Dermis blood vessel endothelial cell (primary cell): Measurements from ENCODE around the gene TMA7. TPM values are rescaled to one million over a fixed set of nuclear protein-coding genes. Genes with fewer than 3 reads are reported as not detected.
"Not testable (repeated sequence)": the region's sequence is repeated elsewhere in the genome, so short reads cannot be mapped to it uniquely, and the experiment has no call there.

Experiments
- DNase-seq: peaks from one replicate; pipeline ENCODE4 v3.0.0; 2010
- total RNA-seq: library from RNA; depleted of rRNA; stranded (reverse); fragments of >200 nt; gene quantifications from 2 replicates; pipeline ENCODE4 v1.2.3, GENCODE V29; 2014

The TMA7 gene
- 223 and 272 TPM in 2 replicates for total RNA-seq

DNA sequence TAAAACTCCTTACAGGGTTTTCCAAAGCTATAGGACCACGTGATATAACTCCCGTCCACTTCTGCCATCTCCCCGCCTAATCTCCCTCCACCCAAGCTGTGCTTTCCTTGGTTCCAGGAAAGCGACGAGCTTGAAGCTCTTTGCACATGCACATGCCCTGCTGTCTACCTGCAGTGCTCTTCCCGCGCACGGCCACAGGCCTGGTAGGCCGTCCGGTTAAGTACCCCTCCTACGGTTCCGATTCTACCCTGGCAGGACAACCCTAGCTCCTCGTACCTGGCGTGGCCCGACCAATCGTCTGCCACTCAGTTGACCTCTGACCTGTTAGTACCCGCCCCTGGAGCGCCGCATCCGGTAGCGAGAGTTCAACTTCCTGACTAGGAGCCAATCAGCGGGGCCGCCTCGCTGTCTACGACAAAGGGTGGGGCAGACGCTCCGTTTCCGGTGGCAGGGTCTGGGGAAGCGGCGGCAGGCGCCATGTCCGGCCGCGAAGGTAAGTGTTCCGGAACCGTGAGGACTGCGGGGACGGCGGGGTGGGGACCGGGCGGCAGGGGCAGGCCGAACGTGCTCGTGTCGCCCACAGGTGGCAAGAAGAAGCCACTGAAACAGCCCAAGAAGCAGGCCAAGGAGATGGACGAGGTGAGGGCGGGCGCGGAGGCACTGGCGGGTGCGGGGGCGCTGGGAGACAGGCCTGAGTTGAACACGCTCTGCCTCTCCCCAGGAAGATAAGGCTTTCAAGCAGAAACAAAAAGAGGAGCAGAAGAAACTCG lies at the start of gene TMA7, which contains the start of gene CCDC51:
Gene TMA7 (plus strand): TSS at position 438 of the 770 bp plus-strand sequence. CDS start 40 bp downstream, at position 478.
Gene CCDC51 (minus strand): TSS at position 300 of the 770 bp plus-strand sequence. CDS start 4,991 bp downstream, outside the sequence.
- peak; percentile 97 for DNase-seq

DNA sequence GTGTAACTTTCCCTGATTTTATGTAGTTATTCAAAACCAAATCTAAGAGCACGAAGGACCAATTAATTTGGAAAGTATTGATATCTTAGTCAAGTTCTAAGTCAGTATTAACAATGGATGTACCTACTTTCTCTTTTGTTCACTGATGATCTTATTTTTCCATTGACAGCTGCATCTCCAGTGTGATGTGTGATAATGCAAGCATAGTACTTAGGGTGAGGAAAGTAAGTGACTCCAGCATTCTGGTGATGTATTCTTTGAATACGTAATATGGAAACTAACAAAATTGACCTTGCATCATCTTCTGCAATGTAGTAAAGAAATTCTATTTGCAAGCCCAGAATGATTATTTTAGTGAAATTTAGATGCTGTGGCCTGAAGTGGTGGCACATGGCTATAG lies 45.7 kb upstream of the TMA7 start:
- DNase-seq: no peak

DNA sequence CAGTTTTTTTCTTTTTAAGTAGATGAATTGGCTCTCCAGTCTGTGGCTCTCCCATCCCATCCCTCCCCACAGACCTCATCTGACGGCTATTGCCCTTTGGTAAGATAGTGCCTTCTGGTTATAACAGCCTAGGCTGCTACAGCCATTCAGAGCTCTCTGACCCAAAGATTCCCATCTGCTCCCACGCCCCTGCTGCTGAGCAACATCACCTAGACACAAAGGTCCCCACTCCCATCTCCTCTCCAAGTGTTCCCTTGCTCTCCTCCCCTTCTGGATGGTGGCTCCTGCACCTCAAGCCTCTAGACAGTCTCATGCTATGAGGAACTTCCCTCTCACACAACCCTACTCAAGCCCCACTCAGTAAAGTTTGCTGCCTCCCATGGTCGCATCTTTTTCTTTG lies 44.3 kb upstream of the TMA7 start:
- DNase-seq: no peak

GRCh38 chr3:48397767-48398681 lies 42.0 kb upstream of the TMA7 start:
- no peak for DNase-seq

DNA sequence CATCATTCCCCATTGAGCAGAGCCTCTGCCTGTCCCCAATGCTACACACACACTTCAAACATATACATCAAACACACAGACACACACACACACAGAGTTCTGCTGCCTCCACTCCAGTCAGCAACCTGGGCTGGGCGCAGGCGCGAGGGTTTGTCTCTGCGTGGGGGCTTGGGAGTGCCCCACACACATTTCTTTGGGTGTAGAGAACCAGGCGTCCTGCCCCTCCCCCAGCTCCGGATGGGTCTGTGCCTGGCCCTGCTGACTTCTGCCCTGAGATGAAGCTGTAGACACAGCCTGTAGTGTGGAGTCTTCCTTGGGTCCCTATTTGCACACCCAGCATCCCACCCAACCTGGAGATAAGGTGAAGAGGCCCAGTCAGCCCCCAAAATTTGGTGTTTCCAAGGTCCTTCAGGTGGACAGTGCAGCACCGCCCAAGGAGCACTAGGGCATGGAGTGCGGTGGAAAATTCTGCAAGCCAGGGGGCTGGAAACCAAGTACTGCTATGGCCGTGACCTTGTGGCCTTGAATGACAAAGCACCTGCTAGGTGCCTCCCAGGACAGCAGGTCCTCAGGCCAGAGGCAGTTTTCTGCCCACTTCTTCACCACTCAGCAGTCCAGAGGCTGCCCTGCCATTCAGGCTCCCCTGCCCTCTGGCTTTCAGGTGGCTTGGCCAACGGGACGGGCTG lies 41.2 kb upstream of the TMA7 start:
- DNase-seq: no peak

GRCh38 chr3:48399387-48400172 lies 40.5 kb upstream of the TMA7 start:
- DNase-seq: no peak

- DNase-seq: peak; percentile 76
Observed at GRCh38 chr3:48400824-48401433, 39.1 kb upstream of the TMA7 start.

DNA sequence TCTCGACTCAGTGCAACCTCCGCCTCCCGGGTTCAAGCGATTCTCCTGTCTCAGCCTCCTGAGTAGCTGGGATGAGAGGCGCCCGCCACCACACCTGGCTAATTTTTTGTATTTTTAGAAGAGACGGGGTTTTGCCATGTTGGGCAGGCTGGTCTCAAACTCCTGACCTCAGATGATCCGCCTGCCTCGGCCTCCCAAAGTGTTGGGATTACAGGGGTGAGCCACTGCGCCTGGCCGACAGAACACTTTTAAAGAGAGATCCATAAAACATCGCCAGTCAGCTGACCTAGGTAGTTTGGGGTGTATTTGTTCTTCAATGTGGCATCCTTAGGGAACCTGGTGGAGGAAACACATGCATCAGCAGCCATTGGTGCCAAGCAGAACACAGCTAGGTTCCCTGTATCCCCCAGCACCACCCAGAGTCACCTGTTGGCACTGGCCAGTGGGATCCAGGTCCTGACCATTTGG lies 38.6 kb upstream of the TMA7 start:
- not testable (repeated sequence) for DNase-seq

DNA sequence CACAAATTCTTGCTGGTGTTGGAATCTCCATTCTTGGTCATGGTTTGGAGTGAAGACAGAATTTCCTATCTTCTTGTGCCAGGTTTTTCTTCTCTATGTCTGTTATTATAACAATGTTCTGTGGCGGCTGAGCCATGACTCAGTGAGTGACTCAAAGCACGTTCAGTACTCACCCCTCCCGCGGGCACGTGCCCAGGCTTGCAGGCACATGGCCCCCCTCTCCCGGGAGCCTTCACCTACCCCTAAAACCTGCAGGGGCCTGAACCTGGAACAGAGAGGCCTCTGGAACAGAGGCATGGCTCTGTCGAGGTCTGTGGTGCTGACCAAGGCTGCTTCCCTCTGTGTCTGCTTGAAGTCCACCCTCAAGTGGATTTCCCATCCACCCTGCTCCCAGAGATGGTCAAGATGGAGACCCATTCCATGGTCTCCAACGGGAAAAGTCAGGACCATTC lies 37.8 kb upstream of the TMA7 start:
- peak; percentile 89 for DNase-seq

- no peak for DNase-seq
Observed at GRCh38 chr3:48402907-48403306, 37.1 kb upstream of the TMA7 start.

DNA sequence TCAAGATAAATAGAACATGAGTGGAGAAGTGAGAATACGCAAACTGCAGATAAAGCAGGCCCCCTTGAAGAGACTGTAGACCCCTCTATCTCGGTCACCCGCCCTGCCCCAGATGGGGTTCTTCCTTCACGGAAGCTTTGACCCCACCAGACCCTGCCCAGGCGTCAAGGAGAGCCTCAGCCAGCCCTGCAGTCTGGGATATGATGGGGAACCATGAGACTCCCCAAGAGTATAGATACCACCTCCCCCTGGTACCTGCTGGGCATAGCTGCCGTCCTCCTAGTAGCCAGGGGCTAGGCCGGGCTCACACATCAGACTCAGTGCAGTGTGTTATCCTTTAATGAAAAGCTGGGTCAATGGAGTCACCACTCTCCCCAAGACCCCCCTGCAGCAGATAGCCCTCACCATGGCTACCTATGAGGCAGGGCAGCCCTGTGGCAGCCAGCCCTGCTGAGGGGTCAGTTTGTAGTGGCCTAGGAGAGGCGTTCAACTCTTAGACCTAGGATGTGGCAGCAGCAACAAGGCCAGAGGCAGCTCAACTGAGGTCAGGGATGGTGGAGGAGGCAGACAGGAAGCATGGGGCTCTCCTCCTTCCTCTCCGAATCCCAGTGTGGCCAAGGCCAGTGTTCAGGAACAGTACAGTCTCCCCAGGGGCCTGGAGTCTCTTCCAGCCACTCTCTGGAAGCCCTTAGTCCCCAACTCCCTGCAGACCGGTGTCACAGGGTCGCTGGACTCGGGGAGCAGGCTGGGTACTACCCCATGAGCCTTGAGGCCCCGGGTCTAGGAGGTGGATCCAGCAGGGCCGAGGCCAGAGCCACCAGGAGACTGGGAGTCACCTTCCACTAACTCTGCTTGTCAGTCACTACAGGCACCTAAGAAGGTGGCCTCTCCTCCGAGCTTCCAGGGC lies 36.3 kb upstream of the TMA7 start:
- DNase-seq: no peak

DNA sequence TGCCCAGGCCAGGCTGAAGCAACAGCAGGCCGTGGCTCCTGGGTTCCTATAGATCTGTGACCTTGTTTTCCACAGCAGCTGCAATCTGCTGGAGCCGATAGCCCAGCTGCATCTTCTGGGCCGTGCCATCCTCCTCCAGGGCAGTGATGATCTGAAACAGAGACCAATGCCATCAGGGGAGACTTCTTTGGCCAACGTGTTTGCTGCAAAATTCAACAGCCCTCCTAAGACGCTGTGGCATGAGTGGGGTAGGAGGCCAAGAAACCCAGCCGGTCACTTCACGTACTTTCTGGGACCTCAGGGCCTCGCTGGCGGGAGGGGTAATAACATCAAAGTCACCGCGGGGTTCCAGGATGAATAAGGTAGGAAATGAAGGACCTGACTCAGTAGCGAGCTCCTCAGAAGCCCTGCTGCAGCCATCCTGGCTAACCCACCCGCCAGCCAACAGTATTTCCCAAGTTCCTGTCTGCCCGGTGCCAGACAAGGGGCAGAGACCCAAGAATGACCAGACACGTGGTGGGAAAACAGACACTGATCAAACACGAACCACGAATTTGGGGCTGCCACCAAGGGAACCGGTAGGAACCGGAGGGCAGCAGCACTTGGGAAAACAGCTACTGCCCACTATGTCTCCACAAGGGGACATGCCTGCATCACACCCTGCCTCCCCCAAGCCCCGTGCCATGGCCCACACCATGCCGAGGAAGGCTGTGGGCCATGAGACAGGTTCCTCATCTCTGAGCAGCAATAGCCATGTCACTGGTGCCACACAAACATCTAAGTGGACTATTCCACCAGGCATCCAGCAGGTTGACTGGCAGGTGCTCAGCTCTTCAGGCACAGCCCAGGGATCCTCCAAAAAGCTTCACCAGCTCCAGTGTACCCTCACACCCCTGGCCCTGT lies 35.4 kb upstream of the TMA7 start:
- no peak for DNase-seq

GRCh38 chr3:48405343-48405881 lies 34.6 kb upstream of the TMA7 start:
- DNase-seq: no peak

DNA sequence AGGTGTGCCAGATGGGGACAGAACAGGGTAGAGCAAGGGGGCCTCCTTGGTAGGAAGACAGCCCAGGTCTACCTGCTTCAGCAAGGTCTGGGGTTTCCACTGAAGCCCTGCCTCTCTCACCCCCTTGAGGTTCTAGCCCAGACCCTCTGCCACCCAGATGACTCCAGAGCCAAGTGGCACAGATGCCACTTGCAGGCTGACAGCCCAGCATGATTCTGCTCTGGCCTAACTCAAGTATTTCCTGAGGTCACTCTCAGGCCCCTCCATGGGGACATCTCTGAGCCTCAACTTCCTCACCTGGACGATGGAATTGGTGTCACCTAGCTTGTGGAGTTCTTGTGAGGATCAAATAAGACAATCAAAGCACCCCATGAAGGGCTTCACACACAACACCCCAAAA lies 34.1 kb upstream of the TMA7 start:
- DNase-seq: no peak

GRCh38 chr3:48406443-48407431 lies 33.3 kb upstream of the TMA7 start:
- no peak for DNase-seq

DNA sequence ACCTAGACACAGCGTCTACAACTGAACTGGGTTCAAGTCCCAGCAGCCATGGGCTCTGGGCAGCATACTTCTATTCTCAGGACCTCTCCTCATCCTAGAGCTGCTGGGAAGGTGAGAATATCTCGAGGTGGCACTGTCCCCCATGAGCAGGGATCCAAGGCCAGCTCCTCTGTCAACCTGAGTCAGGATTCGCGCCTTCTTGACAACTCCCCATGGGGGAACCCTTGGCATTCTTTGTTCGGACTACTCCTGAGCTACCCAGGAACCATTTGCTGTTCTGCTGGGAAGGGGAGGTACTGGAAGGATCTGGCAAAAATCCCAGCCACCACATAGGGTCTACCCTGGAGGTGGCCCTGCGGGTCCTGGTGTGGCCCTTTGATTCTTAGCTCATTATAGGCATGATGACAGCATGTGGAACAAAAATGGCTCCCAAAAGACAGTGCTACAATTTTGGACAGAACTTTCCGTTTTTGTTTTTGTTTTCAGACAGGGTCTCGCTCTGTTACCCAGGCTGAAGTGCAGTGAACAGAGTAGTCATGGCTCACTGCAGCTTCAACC lies 32.4 kb upstream of the TMA7 start:
- no peak for DNase-seq

GRCh38 chr3:48408823-48409281 lies 31.2 kb upstream of the TMA7 start:
- no peak for DNase-seq
